ENCODE measurements around the gene PRLR.
A peak's percentile ranks its signal among the peaks of the same experiment; 100 is the strongest.

Gene PRLR

GRCh38 chr5:35228310-35228709 lies 2.0 kb downstream of the PRLR start:
- H3K9ac ChIP-seq (ENCODE audit: low read length), result no peak overlapping the region
- H3K27ac ChIP-seq (ENCODE audit: low read length, poor library complexity, severe bottlenecking), result no peak overlapping the region
- peaks cover 69 to 70% of the 10 kb centered on the region in 2 experiments for H3K27me3 ChIP-seq (ENCODE audit: control insufficient read depth in 1 of 2, insufficient read depth in 1 of 2, low read length in 2 of 2)
- no peaks in the 10 kb centered on the region for H3K36me3 ChIP-seq (ENCODE audit: control insufficient read depth in 1 of 2, insufficient read depth in 2 of 2, low read depth in 1 of 2, low read length in 2 of 2)
- no peak overlapping the region for H3K14ac ChIP-seq (ENCODE audit: low read length in 2 of 2)
- no peak overlapping the region for H2BK120ac ChIP-seq (ENCODE audit: low read depth, low read length)
- no peak overlapping the region for H3K4me3 ChIP-seq (ENCODE audit: insufficient read depth in 1 of 2, low read depth in 1 of 2, low read length in 2 of 2)
- no peak overlapping the region for H3K4me2 ChIP-seq (ENCODE audit: low read length, poor library complexity, severe bottlenecking)
- no peak overlapping the region for H4K91ac ChIP-seq (ENCODE audit: low read length)
- no peak overlapping the region for H3K18ac ChIP-seq (ENCODE audit: low read depth in 1 of 2, low read length in 2 of 2)
- DNase-seq, result no peak
- H2BK5ac ChIP-seq (ENCODE audit: low read depth, low read length, poor library complexity, severe bottlenecking), result no peak overlapping the region
- no peak overlapping the region for H2AK5ac ChIP-seq (ENCODE audit: low read length, severe bottlenecking)
- no peaks in the 10 kb centered on the region for H3K9me3 ChIP-seq (ENCODE audit: control insufficient read depth, low read length)
- no peaks in the 10 kb centered on the region for H3K79me1 ChIP-seq (replicated peaks; ENCODE audit: low read length, poor library complexity, severe bottlenecking)
- WGBS, result 67% methylated on average over 2 of the region's 2 CpGs
- no peak overlapping the region for H2AFZ ChIP-seq (ENCODE audit: low read depth, low read length)
- H3K4me1 ChIP-seq (ENCODE audit: control insufficient read depth, insufficient read depth, low read depth, low read length), result peaks cover 10% of the 10 kb centered on the region
- no peak overlapping the region for H2BK12ac ChIP-seq (ENCODE audit: low read length in 2 of 2)
- H4K8ac ChIP-seq (ENCODE audit: low read length), result no peak overlapping the region
- no peak overlapping the region for H3K4ac ChIP-seq (ENCODE audit: low read depth in 1 of 2, low read length in 2 of 2)
- H2BK15ac ChIP-seq (ENCODE audit: low read depth, poor library complexity, severe bottlenecking), result no peak overlapping the region
- no peak overlapping the region for H3K23ac ChIP-seq (ENCODE audit: low read length in 2 of 2)

DNA sequence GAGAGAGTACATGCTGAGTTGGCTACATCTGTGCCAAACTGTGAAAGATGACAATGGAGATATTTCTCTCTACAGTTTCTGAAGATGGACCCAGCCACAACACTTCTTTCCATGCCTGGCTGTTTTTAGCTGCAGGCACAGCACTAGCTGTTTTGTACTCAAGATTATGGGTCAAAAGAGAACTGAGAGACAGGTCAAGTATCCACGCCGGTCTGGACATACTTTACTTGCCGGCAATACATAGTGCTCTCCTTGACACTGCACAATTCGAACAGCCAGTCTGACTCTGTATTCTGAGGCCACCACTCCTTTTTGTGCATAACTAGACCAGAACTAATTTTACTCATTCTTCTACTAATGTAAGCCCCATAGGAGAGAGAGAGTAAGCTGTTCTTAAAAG lies 2.6 kb downstream of the PRLR start:
- Histone ChIP-seq H3K4me3 (ENCODE audit: insufficient read depth in 1 of 2, low read depth in 1 of 2, low read length in 2 of 2) (no peak overlapping the region), H3K79me1 (replicated peaks; ENCODE audit: low read length, poor library complexity, severe bottlenecking) (no peaks in the 10 kb centered on the region), H3K4me2 (ENCODE audit: low read length, poor library complexity, severe bottlenecking) (no peak overlapping the region), H4K91ac (ENCODE audit: low read length) (no peak overlapping the region), H3K27ac (ENCODE audit: low read length, poor library complexity, severe bottlenecking) (no peak overlapping the region), H2AK5ac (ENCODE audit: low read length, severe bottlenecking) (no peak overlapping the region), H3K9me3 (ENCODE audit: control insufficient read depth, low read length) (no peaks in the 10 kb centered on the region), H2AFZ (ENCODE audit: low read depth, low read length) (no peak overlapping the region), H3K9ac (ENCODE audit: low read length) (no peak overlapping the region), H3K36me3 (ENCODE audit: control insufficient read depth in 1 of 2, insufficient read depth in 2 of 2, low read depth in 1 of 2, low read length in 2 of 2) (no peaks in the 10 kb centered on the region), H3K27me3 (ENCODE audit: control insufficient read depth in 1 of 2, insufficient read depth in 1 of 2, low read length in 2 of 2) (peaks cover 70 to 72% of the 10 kb centered on the region in 2 experiments), H3K4me1 (ENCODE audit: control insufficient read depth, insufficient read depth, low read depth, low read length) (peaks cover 10% of the 10 kb centered on the region), H2BK15ac (ENCODE audit: low read depth, poor library complexity, severe bottlenecking) (no peak overlapping the region), H2BK5ac (ENCODE audit: low read depth, low read length, poor library complexity, severe bottlenecking) (no peak overlapping the region), H3K23ac (ENCODE audit: low read length in 2 of 2) (no peak overlapping the region), H2BK120ac (ENCODE audit: low read depth, low read length) (no peak overlapping the region), H3K14ac (ENCODE audit: low read length in 2 of 2) (no peak overlapping the region), H4K8ac (ENCODE audit: low read length) (no peak overlapping the region), H3K4ac (ENCODE audit: low read depth in 1 of 2, low read length in 2 of 2) (no peak overlapping the region), H3K18ac (ENCODE audit: low read depth in 1 of 2, low read length in 2 of 2) (no peak overlapping the region), H2BK12ac (ENCODE audit: low read length in 2 of 2) (no peak overlapping the region)
- WGBS, result 80% methylated on average over 4 of the region's 4 CpGs
- no peak for DNase-seq

DNA sequence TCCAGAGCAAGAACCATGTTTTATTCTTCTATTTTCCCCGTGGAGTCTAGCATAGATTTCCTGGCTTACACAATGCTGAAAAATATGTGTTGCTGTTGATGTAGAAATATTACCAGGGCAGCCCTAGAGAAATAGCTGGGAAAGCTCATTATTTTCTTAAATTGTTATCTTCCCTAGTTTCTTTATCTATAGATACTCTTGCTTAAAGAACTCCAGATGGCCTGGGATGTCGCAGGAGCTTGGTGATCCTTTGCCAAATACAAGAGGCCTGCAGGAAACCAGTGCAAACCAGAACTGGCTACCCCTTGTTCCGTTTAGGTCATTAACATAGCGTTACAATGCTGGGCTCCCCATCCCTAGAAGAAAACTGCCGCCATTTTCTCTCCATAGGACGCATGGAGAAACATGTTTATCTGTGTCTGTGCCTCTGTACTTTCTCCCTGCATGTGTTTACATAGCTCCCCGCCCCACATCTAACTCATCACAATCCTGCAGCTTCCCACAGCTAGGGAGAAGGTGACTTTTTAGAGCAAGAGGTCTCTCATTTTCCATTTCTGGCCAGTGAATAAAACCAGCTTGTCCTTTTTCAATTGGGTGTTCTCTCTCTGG lies 6.4 kb downstream of the PRLR start:
- Histone ChIP-seq H3K9ac (ENCODE audit: low read length) (no peak overlapping the region), H3K4me1 (ENCODE audit: control insufficient read depth, insufficient read depth, low read depth, low read length) (no peaks in the 10 kb centered on the region), H2BK5ac (ENCODE audit: low read depth, low read length, poor library complexity, severe bottlenecking) (no peak overlapping the region), H3K27ac (ENCODE audit: low read length, poor library complexity, severe bottlenecking) (no peak overlapping the region), H3K4ac (ENCODE audit: low read depth in 1 of 2, low read length in 2 of 2) (no peak overlapping the region), H3K18ac (ENCODE audit: low read depth in 1 of 2, low read length in 2 of 2) (no peak overlapping the region), H3K36me3 (ENCODE audit: control insufficient read depth in 1 of 2, insufficient read depth in 2 of 2, low read depth in 1 of 2, low read length in 2 of 2) (no peaks in the 10 kb centered on the region), H3K79me1 (replicated peaks; ENCODE audit: low read length, poor library complexity, severe bottlenecking) (no peaks in the 10 kb centered on the region), H2AK5ac (ENCODE audit: low read length, severe bottlenecking) (no peak overlapping the region), H4K91ac (ENCODE audit: low read length) (no peak overlapping the region), H3K23ac (ENCODE audit: low read length in 2 of 2) (no peak overlapping the region), H3K4me2 (ENCODE audit: low read length, poor library complexity, severe bottlenecking) (no peak overlapping the region), H2BK120ac (ENCODE audit: low read depth, low read length) (no peak overlapping the region), H2AFZ (ENCODE audit: low read depth, low read length) (no peak overlapping the region), H3K14ac (ENCODE audit: low read length in 2 of 2) (no peak overlapping the region), H3K27me3 (ENCODE audit: control insufficient read depth in 1 of 2, insufficient read depth in 1 of 2, low read length in 2 of 2) (peaks cover 33 to 51% of the 10 kb centered on the region in 2 experiments), H3K9me3 (ENCODE audit: control insufficient read depth, low read length) (no peaks in the 10 kb centered on the region), H2BK15ac (ENCODE audit: low read depth, poor library complexity, severe bottlenecking) (no peak overlapping the region), H4K8ac (ENCODE audit: low read length) (no peak overlapping the region), H2BK12ac (ENCODE audit: low read length in 2 of 2) (no peak overlapping the region), H3K4me3 (ENCODE audit: insufficient read depth in 1 of 2, low read depth in 1 of 2, low read length in 2 of 2) (no peak overlapping the region)
- peak; percentile 43 for DNase-seq
- WGBS, result 69% methylated on average over 6 of the region's 7 CpGs

GRCh38 chr5:35220967-35221366 lies 9.3 kb downstream of the PRLR start:
- Histone ChIP-seq H3K14ac (ENCODE audit: low read length in 2 of 2) (no peak overlapping the region), H3K4me2 (ENCODE audit: low read length, poor library complexity, severe bottlenecking) (no peak overlapping the region), H3K27ac (ENCODE audit: low read length, poor library complexity, severe bottlenecking) (no peak overlapping the region), H3K18ac (ENCODE audit: low read depth in 1 of 2, low read length in 2 of 2) (no peak overlapping the region), H3K4me1 (ENCODE audit: control insufficient read depth, insufficient read depth, low read depth, low read length) (no peaks in the 10 kb centered on the region), H3K36me3 (ENCODE audit: control insufficient read depth in 1 of 2, insufficient read depth in 2 of 2, low read depth in 1 of 2, low read length in 2 of 2) (no peaks in the 10 kb centered on the region), H3K4me3 (ENCODE audit: insufficient read depth in 1 of 2, low read depth in 1 of 2, low read length in 2 of 2) (no peak overlapping the region), H3K9ac (ENCODE audit: low read length) (no peak overlapping the region), H4K91ac (ENCODE audit: low read length) (no peak overlapping the region), H2AFZ (ENCODE audit: low read depth, low read length) (no peak overlapping the region), H4K8ac (ENCODE audit: low read length) (no peak overlapping the region), H2AK5ac (ENCODE audit: low read length, severe bottlenecking) (no peak overlapping the region), H2BK5ac (ENCODE audit: low read depth, low read length, poor library complexity, severe bottlenecking) (no peak overlapping the region), H2BK12ac (ENCODE audit: low read length in 2 of 2) (no peak overlapping the region), H3K79me1 (replicated peaks; ENCODE audit: low read length, poor library complexity, severe bottlenecking) (no peaks in the 10 kb centered on the region), H3K4ac (ENCODE audit: low read depth in 1 of 2, low read length in 2 of 2) (no peak overlapping the region), H3K27me3 (ENCODE audit: control insufficient read depth in 1 of 2, insufficient read depth in 1 of 2, low read length in 2 of 2) (peaks cover 8 to 23% of the 10 kb centered on the region in 2 experiments), H2BK120ac (ENCODE audit: low read depth, low read length) (no peak overlapping the region), H3K23ac (ENCODE audit: low read length in 2 of 2) (no peak overlapping the region), H3K9me3 (ENCODE audit: control insufficient read depth, low read length) (no peaks in the 10 kb centered on the region), H2BK15ac (ENCODE audit: low read depth, poor library complexity, severe bottlenecking) (no peak overlapping the region)
- no peak for DNase-seq

All from mesenchymal stem cell (in vitro differentiated cells and primary cell).